HT-29 (cell line): ENCODE data around the gene PROC. TPM values are rescaled to one million over a fixed set of nuclear protein-coding genes. Genes with fewer than 3 reads are reported as not detected.
"Not testable (repeated sequence)": the region's sequence is repeated elsewhere in the genome, so short reads cannot be mapped to it uniquely, and the experiment has no call there.

Source experiments
- DNase-seq: peaks from one replicate; pipeline ENCODE4 v3.0.0-alpha.2; 2015; ENCODE audit warnings: low spot score
- total RNA-seq: library from RNA; depleted of rRNA; stranded (reverse); fragments of >200 nt; shearing (Covaris generic); gene quantifications from 2 replicates; pipeline ENCODE4 v1.2.3, GENCODE V29; 2014

PROC gene
- total RNA-seq, 1 experiment from 2014 or later: 0.74 TPM

DNA sequence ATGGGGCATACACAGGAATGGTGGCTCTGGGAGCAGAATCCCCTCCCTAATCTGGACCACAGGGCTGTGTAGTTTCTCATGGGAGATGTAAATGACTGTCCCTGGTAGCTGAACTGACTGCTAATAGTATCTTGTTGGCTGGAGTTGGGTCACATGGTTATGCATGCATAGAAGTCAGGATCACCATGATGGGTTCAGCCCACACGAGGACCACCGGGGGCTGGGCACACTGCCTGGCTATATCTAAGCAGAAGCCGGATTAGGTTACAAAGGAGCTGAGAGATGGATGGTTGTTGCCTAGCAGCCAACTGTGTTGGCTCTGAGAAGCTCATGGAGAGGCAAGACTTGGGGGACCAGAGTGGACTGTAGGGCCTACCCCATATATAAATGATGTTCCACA is 23.7 kb upstream of the PROC start:
- no peak for DNase-seq

DNA sequence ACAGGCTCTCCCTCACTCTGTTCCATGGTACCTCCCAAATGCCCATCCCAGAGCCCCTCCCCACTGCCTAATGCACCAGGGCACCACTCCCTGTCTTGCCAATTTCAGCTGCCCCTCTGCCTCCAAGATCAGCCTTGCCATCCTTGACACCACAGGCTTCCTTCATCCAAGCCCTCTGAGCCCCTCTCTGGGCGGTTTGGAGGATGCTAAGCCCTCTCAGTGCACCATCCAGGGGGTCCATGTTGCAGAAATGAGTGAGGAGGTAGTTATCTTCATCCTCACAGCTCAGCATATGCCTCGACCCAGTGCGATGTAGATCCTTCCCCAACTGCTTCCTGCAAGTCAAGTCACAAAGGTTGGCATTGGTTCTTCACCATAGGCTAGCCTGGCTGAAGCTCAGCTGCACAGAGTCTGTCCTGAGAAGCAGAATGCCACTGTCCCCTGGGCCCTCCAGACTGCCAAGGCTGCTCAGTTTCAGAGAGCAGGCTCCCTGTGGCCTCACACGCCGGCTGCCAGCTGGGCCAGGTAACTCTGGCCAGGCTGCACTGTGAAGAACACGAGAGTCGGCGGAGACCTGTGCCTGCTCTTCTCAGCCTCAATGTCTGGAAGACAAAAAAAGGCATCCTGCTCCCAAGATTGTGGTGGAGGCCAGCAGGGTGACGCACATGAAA is 20.5 kb upstream of the PROC start:
- no peak for DNase-seq

DNA sequence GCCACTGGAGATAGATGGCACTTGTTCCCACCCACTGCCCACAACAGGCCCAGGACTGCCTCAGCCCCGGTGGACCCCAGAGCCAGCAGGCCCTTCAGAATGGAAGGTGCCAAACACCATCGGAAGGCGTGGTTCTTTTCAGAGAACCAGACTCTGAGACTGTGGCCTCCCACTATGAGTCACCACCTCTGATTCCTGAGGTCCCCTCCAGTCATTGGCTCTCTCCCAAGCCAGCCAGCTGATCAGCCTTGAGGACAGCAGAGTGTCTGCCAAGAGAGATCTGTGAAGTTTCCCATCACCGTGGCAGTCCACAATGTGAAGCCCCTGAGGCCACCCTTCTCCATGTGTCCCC is 20.0 kb upstream of the PROC start:
- DNase-seq: peak; percentile 93

DNA sequence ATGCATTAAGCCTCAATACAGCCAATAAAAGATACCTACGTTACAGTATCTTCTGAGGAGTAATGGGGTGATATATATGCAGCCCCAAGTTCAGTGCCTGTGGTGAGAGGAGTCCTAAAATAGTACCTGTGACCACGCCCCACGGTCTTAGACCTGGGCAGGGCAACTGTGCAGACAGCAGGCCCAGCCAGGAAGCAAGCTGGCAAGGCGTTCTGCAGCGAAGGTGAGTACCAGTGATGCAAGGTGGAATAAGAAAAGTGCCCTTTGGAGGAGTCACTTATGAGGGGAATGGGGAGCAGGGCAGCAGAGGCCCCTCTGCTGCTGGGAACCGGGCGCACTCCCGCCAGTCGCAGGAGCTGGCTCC is 17.7 kb upstream of the PROC start:
- peak; percentile 64 for DNase-seq

DNA sequence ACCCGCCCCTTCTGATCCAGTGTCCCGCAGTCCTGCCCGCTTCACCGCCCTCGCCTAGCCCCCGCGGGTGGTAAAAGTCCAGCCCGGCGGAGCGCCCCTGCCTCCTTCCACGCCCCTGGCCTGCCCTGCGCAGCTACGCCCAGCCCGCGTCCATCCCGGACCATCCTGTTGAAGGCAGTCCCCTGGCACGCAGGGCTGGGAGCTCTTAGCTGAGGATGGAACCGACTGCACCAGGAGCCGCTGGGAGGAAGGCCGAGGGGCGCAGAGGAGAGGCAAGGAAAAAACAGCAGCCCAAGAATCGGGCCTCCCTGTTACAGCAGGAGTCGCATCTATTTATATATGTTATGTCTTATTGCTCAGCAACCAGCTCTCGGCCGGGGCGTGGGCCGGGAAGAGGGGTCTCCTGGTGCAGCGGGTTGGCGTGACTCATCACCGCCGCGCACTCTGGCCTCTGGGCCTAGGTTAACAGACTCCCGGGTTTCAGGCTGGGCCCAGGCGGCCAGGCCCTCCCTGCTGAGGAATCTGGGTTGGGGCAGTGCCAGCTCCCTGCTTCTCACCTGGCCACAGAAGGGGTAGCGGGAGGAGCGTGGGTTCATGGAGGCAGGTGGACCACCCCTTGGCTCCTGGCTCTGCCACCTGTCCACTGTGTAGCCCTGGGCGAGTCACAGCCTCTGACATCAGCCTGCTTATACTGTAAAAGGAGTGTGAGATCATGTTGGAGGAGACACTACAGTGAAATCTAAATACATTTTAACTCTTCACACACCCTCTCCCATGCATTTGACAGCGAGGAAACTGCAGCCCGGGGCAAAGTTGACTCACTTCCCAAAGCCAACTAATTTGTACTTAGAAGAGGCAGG is 17.1 kb upstream of the PROC start:
- DNase-seq: peak; percentile 89

DNA sequence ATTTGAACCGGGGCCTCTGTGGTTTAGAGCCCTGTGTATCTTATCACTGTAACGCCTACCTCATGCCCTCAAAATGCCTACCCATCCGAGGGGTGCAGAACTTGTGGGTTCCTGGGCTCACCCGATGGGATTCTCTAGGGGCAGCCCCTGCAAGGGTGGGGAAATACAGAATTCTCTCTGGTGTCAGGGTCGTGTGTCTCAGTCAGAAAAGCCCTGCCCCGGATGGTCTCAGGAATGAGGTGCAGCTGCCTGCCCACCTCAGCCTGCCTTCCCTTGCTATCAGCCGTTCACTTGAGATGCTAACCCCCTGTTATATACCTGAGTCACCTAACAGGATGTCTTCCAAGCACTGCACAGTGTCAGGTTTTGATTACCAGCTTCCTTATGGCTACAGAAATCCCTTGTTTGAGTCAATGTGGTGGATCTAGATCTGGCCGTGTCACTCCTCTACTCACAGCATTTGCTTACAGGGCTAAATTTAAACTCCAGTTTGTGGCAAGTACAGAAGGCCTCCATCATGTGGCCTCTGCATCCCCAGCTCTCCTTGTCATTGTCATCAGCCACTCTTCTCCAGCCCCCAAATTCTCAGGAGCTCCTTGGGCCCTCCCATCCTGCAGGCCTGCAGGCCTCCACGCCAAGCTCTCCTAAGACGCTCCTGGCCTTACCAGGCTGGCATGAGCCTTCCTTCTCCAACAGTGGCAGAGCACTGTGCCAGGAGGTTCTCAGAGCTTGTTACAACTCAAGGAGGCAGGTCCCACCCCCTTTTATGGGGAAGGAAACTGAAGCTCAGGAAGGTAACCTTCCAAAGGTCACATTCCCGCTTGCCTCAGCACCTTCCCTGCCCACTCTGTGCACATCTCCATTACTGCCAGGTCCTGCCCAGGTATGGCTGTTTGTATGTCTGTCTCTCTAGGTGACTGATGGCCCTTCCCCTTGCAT is 16.2 kb upstream of the PROC start:
- peak; percentile 78 for DNase-seq

DNA sequence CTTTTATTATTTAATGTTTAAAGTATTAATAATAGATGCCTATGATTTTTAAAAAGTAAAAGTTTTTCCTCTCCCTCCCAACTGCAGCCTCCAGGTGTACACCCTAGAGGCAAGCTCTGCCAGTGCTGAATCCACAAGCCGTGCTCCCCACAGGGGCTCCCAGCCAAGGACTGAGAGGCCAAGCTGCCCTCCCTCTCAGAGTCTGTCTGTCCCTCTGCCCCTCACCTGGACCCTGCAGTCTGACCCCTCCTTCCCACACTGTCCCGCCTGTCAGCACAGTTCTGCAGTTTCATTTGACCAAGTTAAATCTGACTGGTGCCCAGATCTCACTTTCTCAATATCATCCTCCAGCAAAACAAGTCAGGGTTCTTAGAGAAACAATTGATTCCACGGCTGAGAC is 14.8 kb upstream of the PROC start:
- no peak for DNase-seq

DNA sequence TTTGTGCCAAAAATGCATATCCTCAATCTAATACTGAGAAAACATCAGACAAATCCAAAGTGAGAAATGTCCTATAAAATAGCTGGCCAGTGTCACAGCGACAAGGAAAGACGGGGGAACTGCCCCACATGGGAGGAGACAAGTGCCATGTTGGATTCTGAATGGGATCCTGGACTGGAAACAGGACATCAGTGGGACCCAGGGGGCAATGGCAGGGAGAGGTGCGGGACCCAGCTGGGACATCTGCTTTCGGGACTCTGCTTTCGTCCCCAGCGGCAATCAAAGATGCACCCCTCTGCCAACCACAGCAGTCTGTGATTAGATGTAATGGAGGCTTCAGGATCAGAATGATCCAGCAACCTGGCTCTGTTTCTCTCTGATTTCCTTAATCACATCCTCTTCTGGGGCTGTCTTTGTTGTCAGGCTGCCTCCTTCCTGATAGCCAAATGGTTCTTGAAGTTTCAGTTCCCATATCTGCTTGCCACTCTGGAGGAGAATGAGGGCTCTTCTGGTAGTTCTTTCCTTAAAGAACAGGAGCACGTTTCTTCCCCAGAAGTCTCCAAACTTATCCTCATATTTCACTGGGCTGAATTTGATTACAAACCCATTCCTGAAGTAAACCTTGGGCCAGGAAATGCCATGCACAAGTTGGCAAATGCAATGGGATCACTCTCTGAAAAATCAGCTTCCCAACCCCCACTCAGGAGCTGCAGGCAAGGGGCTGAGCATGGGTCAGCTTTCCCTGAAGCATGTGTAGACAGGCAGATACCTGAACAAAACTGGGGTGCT is 13.6 kb upstream of the PROC start:
- no peak for DNase-seq

DNA sequence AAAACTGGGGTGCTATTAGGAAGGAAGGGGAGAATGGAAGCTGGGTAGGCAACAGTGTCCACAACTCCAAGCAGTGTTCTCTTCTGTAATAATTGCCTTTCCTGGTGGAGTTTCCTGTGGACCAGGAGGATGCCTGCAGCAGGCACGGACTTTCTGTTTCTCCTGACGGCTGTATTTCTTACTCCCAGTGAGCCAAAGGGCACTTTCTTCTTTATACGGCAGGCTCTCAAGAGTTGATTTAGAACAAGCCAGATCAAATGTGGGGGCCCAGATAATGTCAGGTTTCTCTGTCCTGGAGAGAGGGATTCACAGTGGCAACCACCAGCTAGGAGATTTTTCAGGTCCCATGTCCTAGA is 13.0 kb upstream of the PROC start:
- no peak for DNase-seq

DNA sequence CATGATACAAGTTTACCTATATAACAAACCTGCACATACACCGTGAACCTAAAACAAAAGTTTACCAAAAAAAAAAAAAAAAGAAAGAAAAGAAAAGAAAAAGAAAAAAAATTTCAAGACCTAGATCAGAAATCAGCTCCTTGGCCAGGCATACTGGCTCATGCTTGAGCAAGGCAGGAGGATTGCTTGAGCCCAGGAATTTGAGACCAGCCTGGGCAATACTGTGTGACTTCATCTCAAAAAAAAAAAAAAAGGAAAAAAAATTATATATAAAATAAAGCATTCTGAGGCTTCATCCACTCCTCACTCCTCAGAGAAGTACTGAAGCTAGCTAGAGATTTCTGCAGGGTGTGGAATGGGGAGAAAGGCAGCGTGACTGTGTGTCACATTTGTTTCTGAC is 11.8 kb upstream of the PROC start:
- no peak for DNase-seq

DNA sequence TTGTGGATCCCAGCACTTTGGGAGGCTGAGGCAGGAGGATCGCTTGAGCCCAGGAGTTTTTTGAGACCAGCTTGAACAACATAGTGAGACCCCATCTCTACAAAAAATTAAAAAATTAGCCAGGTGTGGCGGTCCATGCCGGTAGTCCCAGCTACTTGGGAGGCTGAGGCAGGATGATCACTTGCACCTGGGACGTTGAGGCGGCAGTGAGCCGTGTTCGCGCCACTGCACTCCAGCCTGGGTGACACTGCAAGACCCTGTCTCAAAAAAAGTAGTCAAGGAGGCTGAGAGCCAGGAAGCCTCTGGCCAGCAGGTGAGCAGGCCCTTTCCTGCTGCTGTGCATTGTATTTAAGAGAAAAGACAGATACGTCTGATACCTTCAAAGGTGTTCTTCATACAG is 11.1 kb upstream of the PROC start:
- DNase-seq: no peak

DNA sequence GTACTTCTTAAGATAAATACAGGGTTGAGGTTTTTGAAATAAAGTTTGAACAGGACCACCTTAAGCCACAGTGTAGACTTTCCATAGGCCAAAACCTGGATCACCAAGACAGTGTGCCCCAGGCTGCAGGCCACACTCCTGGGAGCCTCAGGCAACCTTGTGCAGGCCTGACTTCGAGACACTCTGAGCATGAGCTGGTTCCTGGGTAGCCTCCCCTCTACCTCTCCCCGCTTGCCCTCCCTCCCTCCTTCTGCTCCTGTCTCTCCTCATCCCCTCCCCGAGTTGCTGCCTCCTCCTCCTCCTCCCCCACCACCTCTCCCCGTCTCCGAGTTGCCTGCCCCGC is 10.6 kb upstream of the PROC start:
- DNase-seq: peak; percentile 40

DNA sequence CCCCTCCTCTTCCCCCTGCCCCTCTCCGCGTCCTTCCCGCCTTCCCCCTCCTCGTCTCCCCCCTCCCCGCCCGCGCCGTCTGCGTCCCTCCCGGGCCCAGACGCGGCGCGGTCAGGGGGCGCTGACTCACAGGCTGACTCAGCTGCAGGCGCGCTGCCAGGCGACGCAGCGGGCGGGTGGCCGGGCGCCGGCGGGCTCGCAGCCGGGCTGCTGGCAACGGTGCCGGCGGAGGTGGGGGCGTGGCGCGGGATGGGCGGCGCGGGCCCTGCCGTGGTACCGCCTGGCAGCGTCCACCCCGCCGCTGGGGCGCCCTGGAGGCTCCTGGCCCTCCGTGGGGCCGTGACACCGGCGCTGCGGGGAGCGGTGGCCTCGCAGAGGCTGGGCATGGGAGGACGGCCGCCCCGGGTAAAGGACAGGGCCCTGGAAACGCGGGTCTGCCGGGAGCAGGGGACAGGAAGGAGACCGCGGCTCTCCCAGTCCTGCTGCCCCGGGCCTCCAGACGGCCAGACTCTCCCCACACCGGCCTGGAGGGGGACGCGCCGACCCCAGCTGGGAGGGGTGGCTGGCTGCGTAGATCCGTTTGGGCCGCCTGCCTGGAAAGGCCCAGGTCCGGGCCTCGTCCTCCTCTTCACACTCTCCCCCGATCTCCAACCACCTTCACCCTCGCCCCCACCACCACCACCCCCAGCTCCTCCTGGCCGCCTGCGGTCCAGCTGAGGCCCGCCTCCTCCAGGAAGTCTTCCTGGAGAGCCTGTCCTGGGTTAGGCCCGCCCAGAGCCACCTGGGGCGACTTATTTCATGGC is 10.0 kb upstream of the PROC start:
- DNase-seq: peak; percentile 93

DNA sequence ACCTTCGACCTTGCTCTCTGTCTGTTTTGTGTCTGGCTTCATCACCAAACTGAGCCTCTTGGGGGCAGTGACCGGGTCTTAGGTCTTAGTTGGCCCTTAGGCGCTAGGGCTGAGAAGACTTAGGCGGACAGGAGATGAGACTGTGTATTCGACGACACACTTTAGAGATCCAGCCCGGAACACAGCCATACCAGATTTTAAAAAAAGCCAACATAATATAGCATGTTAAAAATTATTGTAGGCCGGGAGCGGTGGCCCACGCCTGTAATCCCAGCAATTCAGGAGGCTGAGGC is 9.5 kb upstream of the PROC start:
- no peak for DNase-seq

DNA sequence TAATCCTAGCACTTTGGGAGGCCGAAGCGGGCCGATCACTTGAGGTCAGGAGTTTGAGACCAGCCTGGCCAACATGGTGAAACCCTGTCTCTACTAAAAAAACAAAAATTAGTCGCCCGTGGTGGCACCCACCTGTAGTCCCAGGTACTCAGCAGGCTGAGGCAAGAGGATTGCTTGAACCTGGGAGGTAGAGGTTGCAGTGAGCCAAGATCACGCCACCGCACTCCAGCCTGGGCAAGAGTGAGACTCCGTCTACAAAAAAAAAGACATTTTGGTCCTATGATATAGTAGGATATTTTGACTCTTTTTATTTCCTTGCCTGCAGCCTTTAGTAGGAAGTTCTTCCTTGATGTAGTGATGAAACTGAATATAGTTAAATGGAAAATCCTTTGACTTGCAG is 8.5 kb upstream of the PROC start:
- DNase-seq: not testable (repeated sequence)

DNA sequence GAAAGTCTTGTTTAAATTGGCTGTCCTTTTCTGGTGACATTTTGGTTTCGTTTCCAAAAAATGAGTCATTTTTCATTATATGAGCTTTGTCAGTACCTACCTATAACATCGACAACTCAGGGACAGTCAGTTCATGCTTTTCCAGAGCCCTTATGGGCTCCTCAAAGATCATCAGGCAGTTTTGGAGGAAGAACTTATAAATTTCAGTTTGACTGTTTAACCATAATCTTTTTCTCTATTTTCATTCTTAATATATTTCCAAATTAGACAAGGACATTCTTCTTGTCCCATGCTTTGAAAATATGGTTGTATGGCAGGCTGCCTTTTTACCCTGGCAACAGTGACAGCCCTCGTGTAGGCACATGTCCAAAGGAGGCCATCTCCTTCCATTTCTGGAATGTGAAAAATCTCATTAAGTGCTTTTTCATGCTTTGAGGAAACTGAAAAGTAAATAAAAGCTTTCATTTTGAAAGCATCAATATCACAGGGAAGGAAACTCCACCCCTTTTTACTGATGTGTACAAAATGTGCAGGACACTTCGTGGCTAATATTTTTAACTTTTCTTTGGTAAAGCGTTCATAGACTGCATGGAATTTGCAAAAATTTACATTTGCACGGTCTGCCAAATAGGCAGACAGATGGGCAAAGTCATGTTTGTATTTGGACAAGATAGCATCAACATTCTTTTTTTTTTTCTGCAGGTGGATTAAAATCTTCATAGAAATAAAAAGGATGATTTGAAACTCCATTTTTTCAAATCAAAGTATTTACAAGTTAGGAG is 7.2 kb upstream of the PROC start:
- no peak for DNase-seq

DNA sequence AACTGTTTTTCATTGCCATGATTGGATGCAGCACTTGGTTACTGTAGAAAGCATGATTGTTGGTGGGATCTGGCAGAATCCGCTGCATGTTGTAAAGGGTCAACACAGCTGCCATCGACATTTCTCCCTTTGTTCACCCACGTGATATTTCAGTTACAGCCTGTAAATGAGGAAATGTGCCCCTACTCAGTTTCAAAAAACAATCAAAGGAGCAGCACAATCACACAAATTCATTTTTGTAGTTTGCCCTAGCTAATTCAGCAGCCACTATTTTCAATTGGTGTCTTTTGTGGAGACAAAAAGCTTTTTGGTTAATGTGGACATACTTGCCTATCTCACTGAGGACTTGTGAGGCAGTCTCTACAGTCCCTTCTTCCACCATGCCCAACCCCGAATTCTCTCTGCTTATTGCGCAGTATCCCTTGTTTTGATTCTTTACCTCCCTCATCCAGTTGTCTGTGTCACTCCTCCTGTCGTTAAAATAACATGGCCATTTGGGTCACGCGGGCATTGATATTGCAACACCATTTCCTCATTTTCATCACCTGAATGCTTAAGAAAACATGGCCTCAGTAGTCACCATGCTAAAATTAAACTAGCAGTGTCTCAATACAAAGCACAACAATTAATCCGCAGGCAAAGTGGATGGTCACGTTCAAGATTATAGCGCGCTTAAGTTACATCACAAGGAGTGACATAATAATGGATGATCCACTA is 6.4 kb upstream of the PROC start:
- DNase-seq: no peak

DNA sequence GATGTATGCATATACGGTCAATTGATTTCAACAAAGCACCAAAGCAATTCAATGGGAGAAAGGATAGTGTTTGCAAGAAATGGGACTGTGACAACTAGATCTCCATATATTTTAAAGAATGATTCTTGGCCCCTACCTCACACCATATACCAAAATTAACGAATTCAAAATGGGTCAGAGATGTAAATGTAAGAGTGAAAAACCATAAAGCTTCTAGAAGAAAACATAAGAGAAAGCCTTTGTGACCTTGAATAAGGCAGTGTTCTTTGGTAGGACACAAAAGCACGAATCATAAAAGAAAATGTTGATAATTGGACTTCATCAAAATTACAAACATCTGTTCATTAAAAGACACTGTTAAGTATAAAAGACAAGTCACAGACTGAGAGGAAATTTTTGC is 5.0 kb upstream of the PROC start:
- no peak for DNase-seq

DNA sequence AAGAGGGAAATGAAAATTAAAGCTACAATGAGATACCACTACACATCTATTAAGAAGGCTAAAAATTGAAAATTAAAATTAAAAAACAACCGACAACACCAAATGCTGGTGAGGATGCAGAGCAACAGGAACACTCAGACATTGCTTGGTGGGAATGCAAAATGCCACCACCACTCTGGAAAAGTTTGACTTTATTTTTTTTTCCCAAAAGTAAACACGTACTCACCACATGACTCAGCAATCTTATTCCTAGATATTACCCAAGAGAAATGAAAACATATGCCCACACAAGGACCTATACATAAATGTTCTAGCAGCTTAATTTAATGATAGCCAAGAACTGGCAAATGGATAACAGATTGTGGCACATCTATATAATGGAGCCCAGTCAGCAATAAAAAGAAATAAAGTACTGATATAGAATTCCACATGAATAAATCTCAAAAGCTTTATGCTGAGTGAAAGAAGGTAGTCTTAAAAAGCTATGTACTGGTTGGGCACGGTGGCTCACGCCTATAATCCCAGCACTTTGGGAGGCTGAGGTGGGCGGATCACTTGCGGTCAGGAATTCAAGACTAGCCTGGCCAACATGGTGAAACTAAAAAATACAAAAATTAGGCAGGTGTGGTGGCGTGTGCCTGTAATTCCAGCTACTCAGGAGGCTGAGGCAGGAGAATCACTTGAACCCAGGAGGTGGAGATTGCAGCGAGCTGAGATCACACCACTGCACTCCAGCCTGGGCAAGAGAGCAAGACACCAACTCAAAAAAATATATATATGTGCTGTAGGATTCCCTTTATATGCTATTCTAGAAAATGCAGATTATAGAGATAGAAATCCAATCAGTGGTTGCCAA is 4.2 kb upstream of the PROC start:
- DNase-seq: no peak
